OCI-LY3 (cell line): ENCODE measurements around the gene FHL2.

Experiments used
- EZH2phosphoT487 ChIP-seq: fragments of 200-600 bp; shearing (Covaris generic); IDR thresholded peaks from 2 replicates; pipeline ENCODE4 v1.6.1; 2018; ENCODE audit warnings: antibody characterized with exemption, mixed run types, low read depth
- TF ChIP-seq, protein P1 (sequence below): fragments of 200-600, 300-600 bp; sonication (generic); IDR thresholded peaks from 2 replicates; pipeline ENCODE4 v1.5.1; 2014; ENCODE audit warnings: antibody characterized with exemption, low read length, low read depth

DNA sequence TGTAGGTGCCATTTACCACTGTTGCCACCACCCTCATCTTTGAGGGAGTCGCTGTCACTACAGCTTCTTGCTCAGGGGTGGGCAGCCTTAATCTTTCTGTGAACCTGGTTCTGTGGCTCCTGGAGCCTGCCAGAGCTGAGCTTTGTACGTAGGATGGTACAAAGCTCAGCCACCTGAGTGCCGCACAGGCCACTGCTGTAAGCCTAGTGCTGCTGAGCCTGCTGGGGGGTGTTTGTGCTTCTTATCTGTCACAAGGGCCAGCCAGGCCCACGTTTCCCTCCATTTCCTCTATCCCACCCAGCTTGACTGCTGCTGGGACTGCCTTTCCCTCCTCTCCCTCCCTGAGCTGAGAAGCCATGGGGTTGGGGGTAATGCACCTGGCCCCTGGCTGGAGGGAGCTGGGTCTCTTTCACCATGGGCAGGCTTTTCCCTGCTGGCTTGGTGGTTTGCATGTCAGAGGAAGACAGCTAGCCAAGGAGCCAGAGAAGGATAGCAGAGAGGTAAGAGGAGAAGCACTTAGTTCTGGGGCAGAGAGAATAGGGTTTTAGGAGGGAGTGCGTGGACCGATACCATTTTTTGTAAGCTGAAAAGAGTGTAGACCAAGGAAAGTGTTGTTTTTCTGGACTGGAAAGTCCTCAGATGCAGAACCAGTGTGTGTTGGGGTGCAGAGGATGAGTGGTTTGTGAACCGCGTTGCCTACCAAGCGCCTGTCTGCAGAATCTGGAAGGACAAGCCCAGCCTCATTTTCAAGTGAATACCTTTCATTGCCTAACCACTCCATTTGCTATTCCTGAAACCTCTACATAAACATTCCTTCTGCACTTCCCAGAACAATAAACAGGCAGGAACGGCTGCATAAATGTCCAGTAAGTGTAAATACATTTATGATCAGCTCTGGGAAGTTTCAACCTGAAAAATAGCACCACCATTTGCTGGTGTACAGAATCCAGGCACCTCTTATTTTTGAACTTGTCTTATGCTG lies 45.1 kb upstream of the FHL2 start:
- TF ChIP-seq, protein P1, sequence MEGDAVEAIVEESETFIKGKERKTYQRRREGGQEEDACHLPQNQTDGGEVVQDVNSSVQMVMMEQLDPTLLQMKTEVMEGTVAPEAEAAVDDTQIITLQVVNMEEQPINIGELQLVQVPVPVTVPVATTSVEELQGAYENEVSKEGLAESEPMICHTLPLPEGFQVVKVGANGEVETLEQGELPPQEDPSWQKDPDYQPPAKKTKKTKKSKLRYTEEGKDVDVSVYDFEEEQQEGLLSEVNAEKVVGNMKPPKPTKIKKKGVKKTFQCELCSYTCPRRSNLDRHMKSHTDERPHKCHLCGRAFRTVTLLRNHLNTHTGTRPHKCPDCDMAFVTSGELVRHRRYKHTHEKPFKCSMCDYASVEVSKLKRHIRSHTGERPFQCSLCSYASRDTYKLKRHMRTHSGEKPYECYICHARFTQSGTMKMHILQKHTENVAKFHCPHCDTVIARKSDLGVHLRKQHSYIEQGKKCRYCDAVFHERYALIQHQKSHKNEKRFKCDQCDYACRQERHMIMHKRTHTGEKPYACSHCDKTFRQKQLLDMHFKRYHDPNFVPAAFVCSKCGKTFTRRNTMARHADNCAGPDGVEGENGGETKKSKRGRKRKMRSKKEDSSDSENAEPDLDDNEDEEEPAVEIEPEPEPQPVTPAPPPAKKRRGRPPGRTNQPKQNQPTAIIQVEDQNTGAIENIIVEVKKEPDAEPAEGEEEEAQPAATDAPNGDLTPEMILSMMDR = no peak
- no peak for TF ChIP-seq EZH2phosphoT487
